Muscle layer of colon (tissue), 2 donors: ENCODE results near the gene OVCA2.

Experiments
- H3K27ac ChIP-seq: one replicate; pipeline ENCODE4 v1.7.0; 2013; ENCODE audit warnings: low read depth, mild to moderate bottlenecking, low read length, moderate library complexity
- H3K27me3 ChIP-seq, 2 donors: one replicate each; pipeline ENCODE4 v1.7.0; 2013; ENCODE audit warnings: low read length in 2 of 2, mild to moderate bottlenecking in 2 of 2; ENCODE audit not compliant: insufficient read depth in 2 of 2, control insufficient read depth in 1 of 2
- H3K36me3 ChIP-seq: one replicate; pipeline ENCODE4 v1.7.0; 2013; ENCODE audit warnings: mild to moderate bottlenecking, low read length; ENCODE audit not compliant: insufficient read depth
- H3K4me1 ChIP-seq: one replicate; pipeline ENCODE4 v1.7.0; 2013; ENCODE audit warnings: mild to moderate bottlenecking, low read length; ENCODE audit not compliant: insufficient read depth
- H3K4me3 ChIP-seq, 2 donors: one replicate each; pipeline ENCODE4 v1.7.0; 2013; ENCODE audit warnings: low read length in 2 of 2, low read depth in 1 of 2, mild to moderate bottlenecking in 1 of 2, moderate library complexity in 1 of 2
- H3K9ac ChIP-seq: one replicate; pipeline ENCODE4 v1.7.0; 2013; ENCODE audit warnings: low read length
- H3K9me3 ChIP-seq: one replicate; pipeline ENCODE4 v1.7.0; 2013; ENCODE audit warnings: mild to moderate bottlenecking, low read length
- donor health status: abdominal sarcoma.
- donor health status: Adenocarcinoma of cecum.

Gene OVCA2

DNA sequence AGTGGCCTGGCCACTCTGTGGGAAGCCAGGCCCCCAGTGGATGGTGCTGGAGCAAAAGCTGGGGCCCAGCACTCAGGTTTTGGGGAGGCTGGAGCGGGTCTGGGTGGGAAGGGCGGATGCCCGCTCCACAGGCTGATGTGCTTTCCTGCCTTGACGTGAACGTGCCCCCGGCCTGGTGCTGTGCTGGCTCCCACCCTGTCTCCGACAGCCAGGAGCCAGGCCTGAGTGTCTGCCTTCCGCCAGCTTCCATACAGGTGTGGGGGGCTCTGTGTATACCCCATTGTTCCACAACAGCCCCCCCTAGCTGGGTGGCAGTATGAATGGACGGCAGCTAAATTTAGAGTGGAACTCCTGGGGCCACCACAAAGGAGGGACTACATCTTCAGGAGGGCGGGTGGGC, 33.1 kb downstream of the OVCA2 start:
- H3K27me3 ChIP-seq, result no peaks in the 10 kb centered on the region
- H3K9me3 ChIP-seq, result no peaks in the 10 kb centered on the region
- H3K27ac ChIP-seq, result peak overlapping the region; percentile 24
- H3K36me3 ChIP-seq, result peaks cover 21% of the 10 kb centered on the region
- no peak overlapping the region for H3K4me3 ChIP-seq
- no peak overlapping the region for H3K9ac ChIP-seq
- peaks cover 30% of the 10 kb centered on the region for H3K4me1 ChIP-seq

DNA sequence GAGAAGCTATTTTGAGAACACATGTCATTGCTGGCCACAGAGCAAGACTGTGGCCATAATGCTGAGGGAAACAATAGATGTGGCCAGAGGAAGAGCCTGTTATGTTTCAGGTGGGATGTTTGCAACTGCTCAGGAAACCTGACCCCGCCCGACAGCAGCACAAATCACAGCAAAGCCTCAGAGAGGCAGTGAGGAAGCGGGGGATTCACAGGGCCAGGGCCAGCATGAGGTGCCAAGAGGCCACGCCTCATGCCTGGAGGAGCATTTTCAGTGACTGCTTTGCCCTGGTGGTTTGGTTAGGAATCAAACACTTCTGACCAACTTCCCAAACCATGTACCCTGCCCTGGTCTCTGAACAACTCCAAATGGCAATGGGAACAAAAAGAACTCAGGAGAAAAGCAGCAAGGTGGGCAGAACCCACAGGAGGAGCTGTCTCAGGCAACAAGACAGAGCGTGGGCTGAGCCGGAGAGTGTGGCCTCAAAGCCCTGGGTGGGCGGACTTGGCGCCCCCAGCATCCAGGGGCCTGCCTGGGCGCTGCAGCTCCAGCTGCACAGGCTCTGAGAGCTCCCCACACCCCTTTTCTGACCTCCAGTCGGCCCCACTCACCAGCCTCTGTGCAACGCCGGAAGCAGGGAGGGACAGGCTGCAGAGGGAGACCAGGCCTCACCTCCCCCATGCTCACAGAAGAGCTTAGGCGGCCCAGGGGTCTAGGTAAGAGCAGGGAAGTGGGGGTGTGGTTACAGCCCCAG, 33.7 kb downstream of the OVCA2 start:
- Histone ChIP-seq H3K4me1 (peaks cover 28% of the 10 kb centered on the region), H3K9me3 (no peaks in the 10 kb centered on the region), H3K27me3 (no peaks in the 10 kb centered on the region), H3K9ac (no peak overlapping the region), H3K4me3 (no peak overlapping the region), H3K36me3 (peaks cover 17% of the 10 kb centered on the region), H3K27ac (no peak overlapping the region)

DNA sequence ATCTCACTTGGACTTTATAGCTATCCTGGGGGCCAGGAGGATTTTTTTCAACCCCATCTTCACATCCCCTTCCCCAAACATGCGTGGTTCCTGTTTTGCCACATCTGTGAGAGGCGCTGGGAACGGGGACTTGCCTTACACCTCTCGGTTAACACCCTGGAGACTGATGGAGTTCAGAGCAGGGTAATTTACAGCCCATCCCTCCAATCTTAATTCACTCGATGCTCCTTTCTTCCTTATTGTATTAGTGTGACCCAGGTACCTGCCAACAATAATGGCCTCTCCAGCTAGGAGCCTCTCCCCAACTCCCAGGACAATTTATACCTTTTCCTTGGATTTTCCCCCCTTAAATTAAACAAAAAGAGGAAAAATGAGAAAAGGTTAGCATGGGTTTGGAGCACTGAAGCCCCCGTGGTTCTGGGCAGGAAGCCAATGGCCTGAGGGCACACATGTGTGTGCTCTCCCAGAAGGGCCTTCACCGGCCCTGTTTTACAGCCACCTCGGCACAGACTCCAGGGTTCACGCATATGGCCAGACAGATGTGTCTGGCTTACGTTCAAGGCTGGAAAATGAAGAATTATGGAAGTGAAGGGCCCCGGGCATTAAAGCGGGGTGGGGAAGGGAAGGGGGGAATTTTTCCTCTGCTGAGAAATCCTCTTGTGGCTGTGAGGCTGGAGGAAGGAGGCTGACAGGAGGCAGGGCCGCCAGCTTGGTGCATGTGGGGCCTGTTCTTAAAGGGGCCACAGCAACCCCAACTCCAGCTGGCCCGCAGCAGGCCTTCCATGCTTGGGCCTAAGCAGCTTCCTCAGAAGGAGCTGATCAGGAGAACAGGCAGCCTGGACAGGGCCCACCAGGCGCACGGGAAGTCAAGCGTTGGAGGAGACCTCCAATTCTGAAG, 34.5 kb downstream of the OVCA2 start:
- H3K4me1 ChIP-seq, result peaks cover 23% of the 10 kb centered on the region
- no peak overlapping the region for H3K9ac ChIP-seq
- peaks cover 24% of the 10 kb centered on the region for H3K36me3 ChIP-seq
- H3K9me3 ChIP-seq, result no peaks in the 10 kb centered on the region
- H3K27me3 ChIP-seq, result no peaks in the 10 kb centered on the region
- H3K4me3 ChIP-seq, result no peak overlapping the region
- H3K27ac ChIP-seq, result no peak overlapping the region

DNA sequence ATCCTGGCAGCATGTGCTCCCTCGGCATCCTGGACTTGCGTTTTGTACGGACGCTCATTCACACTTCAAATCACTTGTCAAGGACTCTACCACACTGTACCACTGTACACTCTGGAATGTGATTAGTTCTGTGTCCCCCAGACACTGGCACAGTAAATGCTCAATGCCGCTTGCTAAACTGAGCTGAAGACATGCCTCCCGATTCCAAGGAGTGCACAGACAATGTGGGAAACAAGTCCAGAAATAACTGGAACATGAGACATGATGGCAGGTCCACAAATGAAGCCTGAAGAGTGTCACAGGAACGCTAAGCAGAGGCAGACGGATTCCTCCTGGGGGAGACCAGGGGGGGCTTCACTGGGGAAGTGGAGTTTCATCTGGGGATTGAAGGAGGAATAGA, 35.2 kb downstream of the OVCA2 start:
- Histone ChIP-seq H3K27ac (no peak overlapping the region), H3K4me1 (peaks cover 23% of the 10 kb centered on the region), H3K9me3 (no peaks in the 10 kb centered on the region), H3K4me3 (no peak overlapping the region), H3K27me3 (no peaks in the 10 kb centered on the region), H3K9ac (no peak overlapping the region), H3K36me3 (peaks cover 31% of the 10 kb centered on the region)

DNA sequence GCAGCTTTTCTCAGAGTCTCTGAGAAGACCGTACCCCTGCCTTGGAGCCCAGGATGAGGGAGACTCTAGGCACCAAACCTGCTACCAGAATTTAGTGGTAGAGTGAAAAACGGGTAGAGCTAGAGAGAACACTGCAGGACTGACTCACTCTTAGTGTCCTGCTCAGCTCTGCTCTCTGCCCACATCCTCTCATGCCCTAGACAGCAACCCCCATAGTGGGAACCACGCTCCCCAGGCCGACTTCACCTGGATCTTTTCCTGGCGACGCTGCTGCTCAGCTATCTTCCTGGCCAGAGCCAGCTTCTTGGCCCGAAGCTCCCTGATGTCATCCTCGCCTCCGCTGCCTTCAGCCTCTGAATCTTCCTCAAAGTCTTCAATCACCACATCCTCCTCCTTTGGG, 39.7 kb downstream of the OVCA2 start:
- Histone ChIP-seq H3K9ac (no peak overlapping the region), H3K4me3 (no peak overlapping the region), H3K36me3 (peaks cover 42% of the 10 kb centered on the region), H3K27me3 (no peaks in the 10 kb centered on the region), H3K9me3 (no peaks in the 10 kb centered on the region), H3K27ac (no peak overlapping the region), H3K4me1 (peaks cover 44% of the 10 kb centered on the region)

DNA sequence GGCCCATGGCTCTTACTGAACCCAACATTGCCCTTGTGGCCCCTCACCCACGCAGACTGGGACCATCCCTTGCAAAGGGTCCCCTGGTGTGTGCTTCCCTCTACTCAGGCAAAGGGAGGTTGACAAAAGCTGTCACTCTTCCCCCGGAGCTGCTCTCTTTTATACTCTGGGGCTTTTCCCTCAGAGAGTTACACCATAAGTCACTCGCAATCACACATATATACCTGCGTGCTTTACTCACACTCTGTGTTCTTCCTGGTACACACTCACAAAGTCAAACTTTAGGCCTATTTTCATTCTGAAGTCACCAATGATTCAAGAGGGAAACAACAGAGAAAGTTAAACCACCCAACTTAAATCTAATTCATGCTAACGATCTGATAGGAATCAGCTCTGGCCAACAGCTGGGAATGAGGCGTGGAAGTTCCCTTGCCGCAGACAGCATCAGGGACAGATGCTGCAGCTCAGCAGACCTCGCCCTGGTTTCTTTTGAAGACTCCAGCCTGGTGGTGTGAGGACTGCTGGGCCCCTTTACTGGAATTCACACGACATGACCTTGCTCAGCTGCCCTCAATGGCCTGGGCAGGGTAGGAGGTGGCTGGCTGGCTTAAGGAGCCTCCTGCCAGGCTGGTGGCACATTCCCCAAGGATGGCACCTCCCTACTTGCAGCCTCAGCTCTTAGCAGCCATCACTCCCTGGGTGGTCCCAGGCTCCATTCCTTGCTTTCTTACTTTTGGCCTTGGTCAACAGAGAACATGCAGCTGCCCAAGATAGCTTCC, 40.4 kb downstream of the OVCA2 start:
- H3K9ac ChIP-seq, result no peak overlapping the region
- peaks cover 40% of the 10 kb centered on the region for H3K36me3 ChIP-seq

DNA sequence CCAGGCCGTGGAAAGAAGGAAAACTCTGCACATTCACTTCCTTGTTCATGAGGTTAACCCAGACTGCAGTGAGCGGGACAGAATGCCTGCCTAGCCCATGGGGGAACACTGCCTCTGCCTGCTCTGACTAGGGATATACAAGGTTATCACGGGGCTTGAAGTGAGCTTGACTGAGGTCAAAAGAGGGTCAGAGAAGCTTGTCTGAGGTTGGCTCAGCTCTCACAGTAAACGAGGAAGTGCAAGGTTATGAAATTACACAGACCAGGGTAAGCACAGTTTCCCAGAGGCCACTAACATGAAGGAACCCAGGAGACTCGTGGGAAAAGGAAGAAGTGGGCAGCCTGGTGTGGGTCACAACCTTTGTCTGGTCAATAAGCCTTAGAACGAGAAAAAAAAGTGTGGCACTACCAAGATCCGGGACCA, 41.8 kb downstream of the OVCA2 start:
- Histone ChIP-seq H3K36me3 (peaks cover 26% of the 10 kb centered on the region), H3K27me3 (no peaks in the 10 kb centered on the region), H3K4me1 (peaks cover 55% of the 10 kb centered on the region), H3K9ac (no peak overlapping the region), H3K9me3 (no peaks in the 10 kb centered on the region), H3K27ac (no peak overlapping the region), H3K4me3 (no peak overlapping the region)

More for the DNA sequence above, 40.4 kb downstream of the OVCA2 start:
- no peaks in the 10 kb centered on the region for H3K27me3 ChIP-seq
- H3K4me1 ChIP-seq, result peaks cover 44% of the 10 kb centered on the region
- no peaks in the 10 kb centered on the region for H3K9me3 ChIP-seq
- no peak overlapping the region for H3K27ac ChIP-seq
- H3K4me3 ChIP-seq, result no peak overlapping the region

DNA sequence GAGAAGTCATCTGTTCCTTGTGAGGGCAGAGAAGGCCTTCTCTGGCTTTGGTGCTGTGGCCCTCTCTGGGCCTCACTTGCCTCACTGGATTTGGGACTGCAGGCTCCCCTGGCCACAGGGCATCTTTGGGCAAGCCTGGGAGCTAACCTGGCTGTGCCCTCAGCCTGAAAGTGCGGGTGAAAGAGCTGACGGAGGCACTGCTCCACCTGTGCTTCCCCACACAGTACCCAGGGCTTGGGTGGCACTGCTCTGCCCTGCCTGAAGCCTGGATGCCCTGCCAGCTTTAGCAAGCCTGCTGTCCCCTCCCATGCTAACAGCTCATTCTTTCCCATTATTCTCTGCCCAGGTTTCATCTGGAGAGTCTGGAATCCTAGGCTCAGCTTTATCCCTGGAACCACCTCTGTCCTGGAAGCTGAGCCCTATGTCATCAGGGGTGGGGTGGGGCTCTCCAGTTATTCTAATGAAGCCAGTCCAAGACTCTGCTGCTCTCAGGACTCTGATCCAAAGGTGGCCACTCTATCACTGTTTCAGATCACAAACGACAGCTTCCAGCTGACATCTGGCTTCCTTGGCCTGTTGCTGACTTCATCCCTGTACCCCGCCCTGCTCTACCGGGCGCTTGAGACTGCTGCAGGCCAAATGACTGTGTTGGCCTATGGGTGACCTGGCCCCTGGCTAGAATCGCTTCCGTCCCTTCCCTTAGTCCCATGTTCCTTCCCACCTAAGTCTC, 42.4 kb downstream of the OVCA2 start:
- peaks cover 24% of the 10 kb centered on the region for H3K36me3 ChIP-seq
- H3K4me3 ChIP-seq, result no peak overlapping the region
- peak overlapping the region; percentile 41 for H3K27ac ChIP-seq
- H3K9ac ChIP-seq, result no peak overlapping the region
- no peaks in the 10 kb centered on the region for H3K27me3 ChIP-seq
- no peaks in the 10 kb centered on the region for H3K9me3 ChIP-seq
- H3K4me1 ChIP-seq, result peaks cover 61% of the 10 kb centered on the region

DNA sequence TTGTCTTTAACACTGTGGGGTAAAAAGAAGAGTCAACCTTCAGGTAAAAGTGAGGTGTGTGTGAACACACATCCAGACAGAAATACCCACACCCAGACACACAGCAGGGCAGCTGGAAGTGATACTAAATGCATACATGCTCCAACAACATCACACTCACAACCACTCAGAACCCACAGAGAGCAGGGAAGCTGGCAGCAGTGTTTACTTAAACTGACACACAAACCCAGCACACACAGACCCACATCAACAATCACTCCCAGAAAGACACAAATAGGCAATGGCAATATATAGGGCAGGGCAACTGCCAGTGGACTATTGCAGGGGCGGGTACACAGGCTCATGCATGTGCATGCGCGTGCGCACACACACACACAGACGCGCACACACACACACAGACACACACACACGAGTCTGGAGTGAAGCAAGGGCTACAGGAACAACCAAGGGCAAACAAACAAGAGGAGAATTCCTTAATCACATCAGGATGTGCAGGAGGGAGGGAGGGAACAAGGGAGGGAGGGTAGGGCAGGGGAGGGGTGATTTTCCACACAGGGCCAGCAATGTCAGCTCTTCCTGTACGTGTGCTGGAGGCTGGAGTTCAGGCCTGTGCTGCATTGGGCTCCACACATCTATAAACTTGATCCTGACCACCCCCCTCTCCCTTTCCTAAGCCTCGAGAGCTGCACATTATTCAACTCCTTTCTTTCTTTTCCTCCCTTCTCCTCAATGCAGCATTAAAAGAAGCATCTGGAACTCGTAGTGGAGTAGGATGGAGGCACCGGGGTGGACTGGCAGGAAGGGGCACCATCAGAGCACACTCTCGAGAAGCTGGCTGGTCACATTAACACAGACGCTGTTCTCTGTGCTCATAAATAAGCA, 43.2 kb downstream of the OVCA2 start:
- H3K4me1 ChIP-seq, result peaks cover 63% of the 10 kb centered on the region
- H3K27ac ChIP-seq, result no peak overlapping the region
- peaks cover 24% of the 10 kb centered on the region for H3K36me3 ChIP-seq
- H3K4me3 ChIP-seq, result no peak overlapping the region
- no peaks in the 10 kb centered on the region for H3K27me3 ChIP-seq
- H3K9me3 ChIP-seq, result no peaks in the 10 kb centered on the region
- H3K9ac ChIP-seq, result no peak overlapping the region

DNA sequence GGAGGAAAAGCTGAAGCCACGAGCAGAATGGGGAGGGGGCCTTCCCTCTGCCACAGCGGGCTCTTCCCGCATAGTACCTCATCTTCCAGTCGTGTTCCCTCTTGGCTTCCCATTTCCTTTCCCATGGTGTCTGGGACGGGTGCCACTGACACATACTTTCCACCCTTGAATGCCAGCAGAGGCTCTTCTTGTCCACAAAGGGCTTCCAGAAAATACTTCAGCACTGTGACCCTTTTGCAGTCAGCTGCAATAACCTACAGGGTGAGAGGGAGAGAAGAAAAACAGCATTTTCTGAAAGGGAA, 43.8 kb downstream of the OVCA2 start:
- Histone ChIP-seq H3K27me3 (no peaks in the 10 kb centered on the region), H3K9ac (no peak overlapping the region), H3K36me3 (peaks cover 24% of the 10 kb centered on the region), H3K4me3 (no peak overlapping the region), H3K4me1 (peaks cover 69% of the 10 kb centered on the region), H3K9me3 (no peaks in the 10 kb centered on the region), H3K27ac (no peak overlapping the region)
